ENCODE data around the gene EML4. TPM values are rescaled to one million over a fixed set of nuclear protein-coding genes. Genes with fewer than 3 reads are reported as not detected.

EML4 gene
- total and polyA plus RNA-seq, 9 donors = 11.6 to 46.5 (median 31.5) TPM

GRCh38 chr2:42340045-42340937, 171.1 kb downstream of the EML4 start:
- 88 to 93% (median 89%) methylated on average over 23 of the region's 23 CpGs for WGBS, 3 donors
- Histone ChIP-seq H3K4me1 (ENCODE audit: insufficient read depth) (peaks cover 10% of the 10 kb centered on the region), H3K27me3 (no peaks in the 10 kb centered on the region), H3K27ac (no peak overlapping the region), H3K9me3 (no peaks in the 10 kb centered on the region), H3K36me3 (no peaks in the 10 kb centered on the region), H3K4me3 (no peak overlapping the region)
- no peak for DNase-seq
- no peak for TF ChIP-seq EP300 (IDR thresholded peaks at IDR 0.05)
- no peak for TF ChIP-seq CTCF (IDR thresholded peaks at IDR 0.05)
- TF ChIP-seq POLR2A (IDR thresholded peaks at IDR 0.05) = no peak
- intact Hi-C loops (cut with DNase I) = no loop called here

- Histone ChIP-seq H3K36me3 (no peaks in the 10 kb centered on the region), H3K9me3 (no peaks in the 10 kb centered on the region), H3K4me3 (no peak overlapping the region), H3K27me3 (no peaks in the 10 kb centered on the region), H3K4me1 (ENCODE audit: insufficient read depth) (peaks cover 14% of the 10 kb centered on the region), H3K27ac (no peak overlapping the region)
- intact Hi-C loops (cut with DNase I) = no loop called here
- TF ChIP-seq CTCF (IDR thresholded peaks at IDR 0.05) (no peak), EP300 (IDR thresholded peaks at IDR 0.05) (no peak), POLR2A (IDR thresholded peaks at IDR 0.05) (no peak)
- 91 to 95% (median 92%) methylated on average over 10 of the region's 10 CpGs for WGBS, 3 donors
- DNase-seq = no peak
Measured at GRCh38 chr2:42340938-42341636, 171.9 kb downstream of the EML4 start.

GRCh38 chr2:42342061-42342794, 173.1 kb downstream of the EML4 start:
- Histone ChIP-seq H3K36me3 (no peaks in the 10 kb centered on the region), H3K27me3 (no peaks in the 10 kb centered on the region), H3K4me1 (ENCODE audit: insufficient read depth) (peaks cover 17% of the 10 kb centered on the region), H3K9me3 (no peaks in the 10 kb centered on the region), H3K4me3 (no peak overlapping the region), H3K27ac (no peak overlapping the region)
- WGBS, 3 donors = 61 to 77% (median 71%) methylated on average over 8 of the region's 8 CpGs
- peak in 1 of 5 donors; percentile 35 for DNase-seq
- intact Hi-C loops (cut with DNase I) = no loop called here
- TF ChIP-seq CTCF (IDR thresholded peaks at IDR 0.05) (no peak), EP300 (IDR thresholded peaks at IDR 0.05) (no peak), POLR2A (IDR thresholded peaks at IDR 0.05) (no peak)

- H3K4me1 ChIP-seq (ENCODE audit: insufficient read depth) = peaks cover 17% of the 10 kb centered on the region
- no peaks in the 10 kb centered on the region for H3K36me3 ChIP-seq
- 76 to 83% (median 80%) methylated on average over 10 to 11 of the region's 11 CpGs for WGBS, 3 donors
- intact Hi-C loops (cut with DNase I) = no loop called here
- no peaks in the 10 kb centered on the region for H3K9me3 ChIP-seq
- H3K27me3 ChIP-seq = no peaks in the 10 kb centered on the region
- H3K4me3 ChIP-seq = no peak overlapping the region
- TF ChIP-seq POLR2A (IDR thresholded peaks at IDR 0.05) (no peak), EP300 (IDR thresholded peaks at IDR 0.05) (no peak), CTCF (IDR thresholded peaks at IDR 0.05) (no peak)
- no peak for DNase-seq
- no peak overlapping the region for H3K27ac ChIP-seq
Measured at GRCh38 chr2:42342795-42343241, 173.7 kb downstream of the EML4 start.

All from ovary (tissue), 9 donors.